Astrocyte (in vitro differentiated cells and primary cell): ENCODE results near the gene CCNB2. TPM values are rescaled to one million over a fixed set of nuclear protein-coding genes. Genes with fewer than 3 reads are reported as not detected.
"Not testable (repeated sequence)": the region's sequence is repeated elsewhere in the genome, so short reads cannot be mapped to it uniquely, and the experiment has no call there.

Source experiments
- DNase-seq: peaks from one replicate; pipeline ENCODE4 v3.0.0-alpha.2; 2010; ENCODE audit warnings: low read depth
- FAIRE-seq: peaks from 2 replicates; lab custom pipeline; 2011; peaks lifted over from hg19 to GRCh38; lab: Jason Lieb, UNC
- H2AFZ ChIP-seq: 2 replicates; pipeline ENCODE4 v1.6.0; 2012; ENCODE audit warnings: low read depth, low read length, inconsistent platforms
- H3K27ac ChIP-seq: 2 replicates; pipeline ENCODE4 v1.5.1; 2011; ENCODE audit warnings: low read depth, low read length, inconsistent platforms
- H3K27me3 ChIP-seq: 2 replicates; pipeline ENCODE4 v1.6.0; 2011; ENCODE audit warnings: low read length, inconsistent platforms; ENCODE audit not compliant: insufficient read depth
- H3K36me3 ChIP-seq: 2 replicates; pipeline ENCODE4 v1.5.1; 2011; ENCODE audit warnings: low read length, inconsistent platforms; ENCODE audit not compliant: insufficient read depth
- H3K4me1 ChIP-seq: 2 replicates; pipeline ENCODE4 v1.5.1; 2011; ENCODE audit warnings: low read length, inconsistent platforms; ENCODE audit not compliant: insufficient read depth
- H3K4me2 ChIP-seq: 2 replicates; pipeline ENCODE4 v1.6.0; 2012; ENCODE audit warnings: low read length, inconsistent platforms
- H3K4me3 ChIP-seq: 2 replicates; pipeline ENCODE4 v1.5.1; 2011; ENCODE audit warnings: low read depth, mild to moderate bottlenecking, low read length, inconsistent platforms; ENCODE audit not compliant: insufficient read depth
- H3K79me2 ChIP-seq: 2 replicates; pipeline ENCODE4 v1.6.0; 2012; ENCODE audit warnings: mild to moderate bottlenecking, low read length, inconsistent platforms; ENCODE audit not compliant: insufficient read depth
- H3K9ac ChIP-seq: 2 replicates; pipeline ENCODE4 v1.6.0; 2012; ENCODE audit warnings: mild to moderate bottlenecking, low read length, inconsistent platforms
- H3K9me3 ChIP-seq: 2 replicates; pipeline ENCODE4 v1.5.1; 2012; ENCODE audit warnings: low read depth, mild to moderate bottlenecking, low read length, inconsistent platforms; ENCODE audit not compliant: insufficient read depth
- H4K20me1 ChIP-seq: 2 replicates; pipeline ENCODE4 v1.6.0; 2012; ENCODE audit warnings: low read length, inconsistent platforms; ENCODE audit not compliant: insufficient read depth
- H3K27ac Mint-ChIP-seq: one replicate; pipeline ENCODE4 v1.8.0; 2021; ENCODE audit warnings: mild to moderate bottlenecking, mixed read lengths; ENCODE audit not compliant: unreplicated experiment
- H3K27me3 Mint-ChIP-seq: one replicate; pipeline ENCODE4 v1.8.0; 2021; ENCODE audit warnings: low read depth, mixed read lengths; ENCODE audit not compliant: unreplicated experiment
- H3K36me3 Mint-ChIP-seq: one replicate; pipeline ENCODE4 v1.8.0; 2021; ENCODE audit warnings: low read depth, mixed read lengths; ENCODE audit not compliant: unreplicated experiment
- H3K4me1 Mint-ChIP-seq: one replicate; pipeline ENCODE4 v1.8.0; 2021; ENCODE audit warnings: low read depth, mixed read lengths; ENCODE audit not compliant: unreplicated experiment
- H3K4me3 Mint-ChIP-seq: one replicate; pipeline ENCODE4 v1.8.0; 2021; ENCODE audit warnings: mild to moderate bottlenecking, moderate library complexity, mixed read lengths; ENCODE audit not compliant: unreplicated experiment
- H3K9me3 Mint-ChIP-seq: one replicate; pipeline ENCODE4 v1.8.0; 2021; ENCODE audit warnings: mild to moderate bottlenecking, mixed read lengths; ENCODE audit not compliant: unreplicated experiment
- CTCF ChIP-seq: IDR thresholded peaks from 2 replicates; pipeline ENCODE4 v1.5.1; 2011; ENCODE audit warnings: low read depth, mild to moderate bottlenecking, inconsistent platforms, low read length, moderate library complexity; ENCODE audit not compliant: insufficient read depth
- EZH2 ChIP-seq: IDR thresholded peaks from 2 replicates; pipeline ENCODE4 v1.6.1; 2012; ENCODE audit warnings: mild to moderate bottlenecking, low read length, inconsistent platforms; ENCODE audit not compliant: insufficient read depth
- total RNA-seq: library from RNA; stranded (reverse); gene quantifications from 2 replicates; pipeline ENCODE4 v1.2.1, GENCODE V29; 2021

The CCNB2 gene
- total RNA-seq, 1 donor from 2014 or later: 7.9 TPM

- DNase-seq: no peak
- H3K4me1 Mint-ChIP-seq: peaks cover 5% of the 10 kb centered on the region
- peaks cover 4% of the 10 kb centered on the region for H3K79me2 ChIP-seq
- H2AFZ ChIP-seq: no peak overlapping the region
- peaks cover 24% of the 10 kb centered on the region for H4K20me1 ChIP-seq
- no peaks in the 10 kb centered on the region for H3K9me3 ChIP-seq
- no peak overlapping the region for H3K27ac ChIP-seq
- H3K4me1 ChIP-seq: no peaks in the 10 kb centered on the region
- H3K9ac ChIP-seq: no peak overlapping the region
- peaks cover 7% of the 10 kb centered on the region for H3K36me3 Mint-ChIP-seq
- peaks cover 26% of the 10 kb centered on the region for H3K36me3 ChIP-seq
- peaks cover 1% of the 10 kb centered on the region for H3K9me3 Mint-ChIP-seq
- H3K4me2 ChIP-seq: no peak overlapping the region
- no peaks in the 10 kb centered on the region for H3K27me3 Mint-ChIP-seq
- H3K27me3 ChIP-seq: no peaks in the 10 kb centered on the region
- no peak for FAIRE-seq
- H3K4me3 ChIP-seq: no peak overlapping the region
- TF ChIP-seq EZH2 (no peak), CTCF (no peak)
- peak overlapping the region; percentile 18 for H3K27ac Mint-ChIP-seq
- H3K4me3 Mint-ChIP-seq: no peak overlapping the region
These were observed 38.3 kb downstream of the CCNB2 start for GRCh38 chr15:59143281-59143680.

- H3K27ac Mint-ChIP-seq, FAIRE-seq, H3K4me3 Mint-ChIP-seq, H3K27ac ChIP-seq, H3K4me3 ChIP-seq, H3K4me2 ChIP-seq, H2AFZ ChIP-seq, H3K4me1 Mint-ChIP-seq, H3K4me1 ChIP-seq, H3K9me3 ChIP-seq, H3K36me3 Mint-ChIP-seq, H3K9me3 Mint-ChIP-seq, H3K27me3 ChIP-seq, DNase-seq, H3K27me3 Mint-ChIP-seq, H3K9ac ChIP-seq, H3K79me2 ChIP-seq: not testable (repeated sequence)
- Histone ChIP-seq H4K20me1 (peaks cover 19% of the 10 kb centered on the region), H3K36me3 (peaks cover 21% of the 10 kb centered on the region)
- TF ChIP-seq CTCF: peak; percentile 17
These were observed 39.6 kb downstream of the CCNB2 start for GRCh38 chr15:59144594-59144993.

DNA sequence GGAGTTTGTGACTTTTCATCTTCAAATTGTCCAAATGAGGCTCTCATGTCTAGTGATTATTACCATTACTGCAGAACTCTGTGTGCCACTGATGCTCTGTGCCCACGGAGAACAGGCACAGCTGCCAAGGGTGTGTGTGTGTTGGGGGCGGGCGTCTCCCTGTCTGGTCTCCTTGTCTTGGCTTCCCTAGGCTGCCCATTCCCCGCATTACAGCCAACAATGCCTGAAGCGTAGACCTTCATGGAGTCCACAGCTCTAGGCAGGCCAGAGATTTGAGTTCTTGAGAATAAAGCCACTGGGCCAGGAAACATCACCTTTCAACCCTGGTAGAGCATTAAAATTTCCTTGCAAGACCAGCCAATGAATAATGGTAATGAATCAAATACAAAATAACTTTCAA, 42.7 kb downstream of the CCNB2 start:
- H4K20me1 ChIP-seq: peaks cover 13% of the 10 kb centered on the region
- H3K36me3 ChIP-seq: peaks cover 34% of the 10 kb centered on the region
- no peak overlapping the region for H3K4me3 Mint-ChIP-seq
- H3K27ac ChIP-seq: no peak overlapping the region
- H3K36me3 Mint-ChIP-seq: peaks cover 18% of the 10 kb centered on the region
- no peaks in the 10 kb centered on the region for H3K4me1 ChIP-seq
- no peaks in the 10 kb centered on the region for H3K27me3 Mint-ChIP-seq
- FAIRE-seq: no peak
- no peaks in the 10 kb centered on the region for H3K4me1 Mint-ChIP-seq
- DNase-seq: no peak
- H3K79me2 ChIP-seq: no peaks in the 10 kb centered on the region
- TF ChIP-seq CTCF (no peak), EZH2 (no peak)
- no peak overlapping the region for H3K9ac ChIP-seq
- peaks cover under 1% of the 10 kb centered on the region for H3K9me3 Mint-ChIP-seq
- no peak overlapping the region for H3K4me3 ChIP-seq
- no peaks in the 10 kb centered on the region for H3K27me3 ChIP-seq
- no peaks in the 10 kb centered on the region for H3K9me3 ChIP-seq
- H3K27ac Mint-ChIP-seq: no peak overlapping the region
- no peak overlapping the region for H3K4me2 ChIP-seq
- H2AFZ ChIP-seq: no peak overlapping the region
